HUES48 (cell line): ENCODE results near the gene VPS9D1.
"Not testable (repeated sequence)": the region's sequence is repeated elsewhere in the genome, so short reads cannot be mapped to it uniquely, and the experiment has no call there.

Experiments
- H3K27ac ChIP-seq: one replicate; pipeline ENCODE4 v1.7.0; 2013; ENCODE audit warnings: low read depth, low read length, inconsistent platforms
- H3K27me3 ChIP-seq: 2 replicates; pipeline ENCODE4 v1.6.1; 2013; ENCODE audit warnings: mild to moderate bottlenecking, low read length; ENCODE audit not compliant: control insufficient read depth, insufficient read depth
- H3K36me3 ChIP-seq: 2 replicates; pipeline ENCODE4 v1.6.1; 2013; ENCODE audit warnings: low read length; ENCODE audit not compliant: control insufficient read depth, insufficient read depth
- H3K4me1 ChIP-seq: 2 replicates; pipeline ENCODE4 v1.6.1; 2013; ENCODE audit warnings: mild to moderate bottlenecking, low read length; ENCODE audit not compliant: control insufficient read depth, insufficient read depth
- H3K4me3 ChIP-seq: 2 replicates; pipeline ENCODE4 v1.5.1; 2013; ENCODE audit warnings: mild to moderate bottlenecking, low read depth, low read length
- H3K9ac ChIP-seq: 2 replicates; pipeline ENCODE4 v1.6.1; 2013; ENCODE audit warnings: mild to moderate bottlenecking, low read depth, low read length, moderate library complexity
- H3K9me3 ChIP-seq: 2 replicates; pipeline ENCODE4 v1.6.1; 2013; ENCODE audit warnings: low read length; ENCODE audit not compliant: control insufficient read depth, insufficient read depth

The VPS9D1 gene

DNA sequence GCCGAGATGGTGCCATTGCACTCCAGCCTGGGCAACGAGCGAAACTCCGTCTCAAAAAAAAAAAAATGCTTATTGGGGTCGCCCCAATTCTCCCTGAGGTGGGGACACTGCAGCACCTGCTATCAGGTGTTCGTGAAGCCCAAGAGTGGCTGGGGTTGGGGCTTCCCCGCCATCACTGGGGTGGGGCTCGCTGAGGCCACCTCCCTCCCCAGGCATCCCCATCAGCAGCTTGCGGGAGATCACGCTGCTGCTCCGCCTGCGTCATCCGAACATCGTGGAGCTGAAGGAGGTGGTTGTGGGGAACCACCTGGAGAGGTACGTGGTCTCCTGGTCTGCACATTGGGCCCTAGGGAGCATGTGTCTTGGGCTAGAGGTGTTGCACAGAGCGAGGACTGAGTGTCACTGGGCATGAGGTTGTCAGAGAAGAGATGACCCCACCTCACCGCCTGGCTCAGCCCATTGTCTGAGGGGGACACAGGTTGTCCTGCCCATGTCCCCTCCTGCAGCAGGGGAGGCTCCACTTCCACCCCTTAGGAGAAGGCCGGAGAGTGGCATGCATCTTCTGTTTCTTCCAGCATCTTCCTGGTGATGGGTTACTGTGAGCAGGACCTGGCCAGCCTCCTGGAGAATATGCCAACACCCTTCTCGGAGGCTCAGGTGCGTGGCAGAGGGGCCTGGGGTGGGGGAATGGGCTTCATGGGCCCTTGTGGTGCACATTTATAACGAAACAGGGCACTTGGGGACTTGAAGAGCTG, 29.3 kb downstream of the VPS9D1 start:
- no peaks in the 10 kb centered on the region for H3K27me3 ChIP-seq
- peaks cover 61% of the 10 kb centered on the region for H3K36me3 ChIP-seq
- no peak overlapping the region for H3K27ac ChIP-seq
- H3K9ac ChIP-seq: no peak overlapping the region
- no peaks in the 10 kb centered on the region; the same call in 1 of the 2 replicates for H3K4me1 ChIP-seq
- no peak overlapping the region for H3K4me3 ChIP-seq
- H3K9me3 ChIP-seq: no peaks in the 10 kb centered on the region

DNA sequence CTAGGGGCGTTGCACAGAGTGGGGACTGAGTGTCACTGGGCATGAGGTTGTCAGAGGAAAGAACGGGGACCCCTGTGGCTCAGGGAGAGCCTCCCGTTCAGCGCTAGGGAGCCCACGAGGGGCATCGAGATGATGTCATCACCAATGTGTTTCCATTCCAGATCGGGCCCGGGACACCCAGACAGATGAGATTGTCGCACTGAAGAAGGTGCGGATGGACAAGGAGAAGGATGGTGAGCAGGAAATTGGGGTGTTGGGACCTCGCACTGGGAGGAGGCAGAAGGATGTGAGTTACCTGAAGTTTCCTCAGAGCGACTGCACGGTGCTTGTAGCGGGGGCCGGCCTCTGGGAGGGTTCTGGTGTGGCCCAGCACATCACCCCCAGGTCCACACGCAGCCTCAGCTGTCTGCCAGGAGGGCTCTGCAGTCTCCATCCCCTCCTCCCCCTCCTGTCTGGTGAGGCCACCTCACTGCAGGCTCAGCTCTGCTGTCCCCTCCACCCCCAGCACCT, 30.3 kb downstream of the VPS9D1 start:
- Histone ChIP-seq H3K4me1 (no peaks in the 10 kb centered on the region; the same call in 1 of the 2 replicates), H3K9me3 (peaks cover 5% of the 10 kb centered on the region), H3K4me3 (no peak overlapping the region), H3K9ac (no peak overlapping the region), H3K27me3 (no peaks in the 10 kb centered on the region), H3K27ac (no peak overlapping the region), H3K36me3 (peaks cover 51% of the 10 kb centered on the region)

DNA sequence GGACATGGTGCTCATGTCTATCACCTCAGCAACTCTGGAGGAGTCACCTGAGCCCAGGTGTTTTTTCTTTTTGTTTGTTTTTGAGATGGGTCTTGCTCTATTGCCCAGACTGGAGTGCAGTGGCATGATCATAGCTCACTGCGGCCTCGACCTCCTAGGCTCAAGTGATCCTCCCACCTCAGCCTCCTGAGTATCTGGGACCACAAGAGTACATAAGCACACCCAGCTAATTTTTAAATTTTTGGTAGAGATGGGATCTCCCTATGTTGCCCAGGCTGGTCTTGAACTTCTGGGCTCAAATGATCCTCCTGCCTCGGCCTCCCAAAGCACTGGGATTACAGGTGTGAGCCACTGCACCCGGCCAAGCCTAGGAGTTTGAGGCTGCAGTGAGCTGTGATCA, 31.1 kb downstream of the VPS9D1 start:
- not testable (repeated sequence) for H3K9me3 ChIP-seq, H3K27ac ChIP-seq, H3K4me3 ChIP-seq, H3K27me3 ChIP-seq, H3K9ac ChIP-seq, H3K4me1 ChIP-seq
- peaks cover 45% of the 10 kb centered on the region for H3K36me3 ChIP-seq

- peaks cover 14% of the 10 kb centered on the region for H3K9me3 ChIP-seq
- H3K4me3 ChIP-seq: no peak overlapping the region
- no peak overlapping the region for H3K27ac ChIP-seq
- peaks cover 43% of the 10 kb centered on the region for H3K36me3 ChIP-seq
- H3K27me3 ChIP-seq: no peaks in the 10 kb centered on the region
- no peaks in the 10 kb centered on the region; the same call in 1 of the 2 replicates for H3K4me1 ChIP-seq
- no peak overlapping the region for H3K9ac ChIP-seq
These were observed 31.6 kb downstream of the VPS9D1 start for GRCh38 chr16:89689142-89689541.

DNA sequence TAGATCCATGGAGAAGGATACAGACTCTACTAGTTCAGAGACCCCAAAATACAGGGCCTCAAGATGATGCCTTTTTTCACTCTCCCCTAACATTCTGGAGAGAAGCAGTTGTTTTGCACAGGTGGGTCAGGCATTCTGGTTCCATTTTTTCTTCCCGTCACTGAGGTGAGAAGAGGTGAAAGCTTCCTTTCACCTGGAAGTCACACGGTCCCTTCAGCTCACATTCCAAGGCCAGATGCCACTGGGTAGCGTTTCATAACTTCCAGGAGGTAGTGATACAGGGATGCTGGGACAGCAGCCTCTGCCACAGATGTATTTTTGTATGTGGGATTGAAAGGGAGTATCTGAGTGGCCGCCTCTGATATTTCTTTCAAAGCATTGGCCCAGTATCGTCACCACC, 32.3 kb downstream of the VPS9D1 start:
- Histone ChIP-seq H3K9ac (no peak overlapping the region), H3K4me1 (no peaks in the 10 kb centered on the region; the same call in 1 of the 2 replicates), H3K9me3 (peaks cover 17% of the 10 kb centered on the region), H3K27me3 (no peaks in the 10 kb centered on the region), H3K4me3 (no peak overlapping the region), H3K36me3 (peaks cover 35% of the 10 kb centered on the region), H3K27ac (no peak overlapping the region)

DNA sequence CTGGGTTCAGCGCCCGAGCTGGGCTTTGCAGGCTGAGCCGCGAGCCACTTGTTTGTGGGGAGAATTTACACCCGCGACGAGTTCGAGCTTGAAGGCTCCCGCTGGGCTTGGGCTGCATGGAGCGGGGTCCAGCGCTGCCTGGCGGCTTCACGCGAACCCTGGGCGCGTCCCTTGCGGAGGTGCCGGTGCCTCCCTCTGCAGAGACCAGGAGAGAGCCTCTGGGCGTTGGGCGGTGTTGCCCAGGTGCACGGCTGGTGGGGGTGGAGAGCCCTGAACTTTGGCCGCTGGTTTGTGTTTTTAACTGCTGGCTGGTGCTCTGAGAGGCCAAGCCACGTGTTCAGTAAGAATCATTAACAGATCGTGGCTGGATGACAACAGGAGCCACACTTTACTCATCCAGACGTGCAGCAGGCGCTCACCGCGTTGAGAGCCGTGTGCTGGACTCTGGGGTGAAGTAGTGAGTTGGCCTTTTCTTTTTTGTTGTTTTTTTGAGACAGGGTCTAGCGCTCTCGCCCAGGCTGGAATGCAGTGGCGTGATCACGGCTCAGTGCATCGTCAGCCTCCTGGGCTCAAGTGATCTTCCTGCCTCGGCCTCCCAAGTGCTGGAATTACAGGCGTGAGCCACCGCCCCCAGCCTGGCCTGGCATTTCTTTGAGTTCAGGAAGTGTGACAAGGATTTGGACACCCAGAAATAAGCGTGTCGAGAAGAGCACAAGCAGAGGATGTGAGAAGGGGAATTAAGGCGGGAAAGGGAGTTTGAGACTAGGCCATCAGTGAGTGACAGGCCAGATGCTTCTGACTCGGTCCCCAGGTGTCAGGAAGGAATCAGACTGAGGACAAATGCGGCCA, 33.4 kb downstream of the VPS9D1 start:
- H3K27ac ChIP-seq: peak overlapping the region; percentile 94
- H3K36me3 ChIP-seq: peaks cover 31% of the 10 kb centered on the region

GRCh38 chr16:89686520-89687091, 34.1 kb downstream of the VPS9D1 start, which contains the start of gene CDK10:
TSS of gene CDK10 (plus strand) at chr16:89686689. CDS start at chr16:89686711, 22 bp downstream.
- Histone ChIP-seq H3K4me3 (peak within 1 kb of the TSS; percentile 71), H3K9ac (peak within 1 kb of the TSS; percentile 68), H3K9me3 (peaks cover 24% of the 10 kb centered on the region), H3K4me1 (no peaks in the 10 kb centered on the region; the same call in 1 of the 2 replicates), H3K27ac (peak within 1 kb of the TSS; percentile 94), H3K36me3 (peaks cover 24% of the 10 kb centered on the region), H3K27me3 (no peaks in the 10 kb centered on the region)

More for the DNA sequence above, 33.4 kb downstream of the VPS9D1 start:
- peak overlapping the region; percentile 71 for H3K4me3 ChIP-seq
- H3K4me1 ChIP-seq: no peaks in the 10 kb centered on the region; the same call in 1 of the 2 replicates
- peak overlapping the region; percentile 68 for H3K9ac ChIP-seq
- no peaks in the 10 kb centered on the region for H3K27me3 ChIP-seq
- peaks cover 21% of the 10 kb centered on the region for H3K9me3 ChIP-seq

DNA sequence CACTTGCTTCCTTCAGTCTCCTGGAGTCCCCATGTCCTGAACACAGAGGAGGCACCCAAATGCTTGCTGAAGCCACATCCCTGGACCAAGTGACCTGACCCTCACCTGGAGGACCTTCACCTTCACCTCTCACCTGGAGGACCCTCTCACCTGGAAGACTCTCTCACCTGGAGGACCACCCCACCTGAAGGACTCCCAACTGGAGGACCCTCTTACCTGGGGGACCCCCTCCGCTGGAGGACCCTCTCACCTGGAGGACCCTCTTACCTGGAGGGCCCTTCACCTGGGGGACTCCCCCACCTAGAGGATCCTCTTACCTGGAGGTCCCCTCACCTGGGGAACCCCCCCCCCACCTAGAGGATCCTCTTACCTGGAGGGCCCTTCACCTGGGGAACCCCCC, 34.8 kb downstream of the VPS9D1 start:
- Histone ChIP-seq H3K9ac (no peak overlapping the region), H3K27me3 (no peaks in the 10 kb centered on the region), H3K27ac (no peak overlapping the region), H3K9me3 (peaks cover 29% of the 10 kb centered on the region), H3K4me1 (no peaks in the 10 kb centered on the region; the same call in 1 of the 2 replicates), H3K36me3 (peaks cover 19% of the 10 kb centered on the region; the same call in 1 of the 2 replicates), H3K4me3 (no peak overlapping the region)

- Histone ChIP-seq H3K9ac (no peak overlapping the region), H3K4me1 (no peaks in the 10 kb centered on the region), H3K27ac (no peak overlapping the region), H3K27me3 (no peaks in the 10 kb centered on the region), H3K9me3 (peaks cover 28% of the 10 kb centered on the region), H3K4me3 (no peak overlapping the region), H3K36me3 (0 out of 2 replicates have a peak, but pooled peaks cover 3% of the 10 kb centered on the region)
These were observed 42.4 kb downstream of the VPS9D1 start for GRCh38 chr16:89678258-89678657.

DNA sequence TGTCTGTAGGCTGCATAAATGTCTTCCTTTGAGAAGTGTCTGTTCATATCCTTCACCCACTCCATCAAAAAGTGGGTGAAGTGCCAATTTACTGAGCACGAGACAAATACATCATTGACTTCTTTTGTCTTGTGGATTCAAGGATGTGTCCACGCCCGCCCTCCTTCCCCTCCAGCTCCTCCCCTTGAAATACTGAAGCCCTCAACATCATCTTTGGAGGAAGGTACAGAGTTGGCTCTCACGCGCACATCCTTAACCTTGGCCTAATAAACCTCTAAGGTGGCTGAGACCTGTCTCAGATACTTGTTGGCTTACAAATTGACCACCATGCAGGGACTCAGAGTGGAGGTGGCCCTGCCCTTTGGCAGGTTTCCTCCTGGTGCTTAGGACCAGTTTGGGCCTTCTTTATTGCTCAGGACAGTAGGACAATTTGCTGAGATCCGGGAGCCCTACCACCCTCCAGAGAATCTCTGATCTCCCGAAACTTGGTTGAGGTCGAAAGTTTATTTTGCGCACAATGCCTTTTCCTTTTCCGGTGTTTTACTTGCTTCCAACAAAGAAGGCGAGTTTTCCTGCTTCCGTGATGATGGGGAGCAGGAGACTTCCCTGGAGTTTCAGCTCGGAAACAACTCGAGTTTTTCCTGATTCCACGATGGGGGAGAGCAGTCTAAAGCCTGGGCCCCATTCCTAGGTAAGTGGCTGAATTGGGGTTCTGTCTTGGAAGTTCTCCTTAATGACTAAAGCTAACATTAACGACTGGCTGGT, 48.3 kb downstream of the VPS9D1 start:
- H3K27ac ChIP-seq: no peak overlapping the region
- no peaks in the 10 kb centered on the region for H3K4me1 ChIP-seq
- peaks cover 4% of the 10 kb centered on the region for H3K9me3 ChIP-seq
- H3K4me3 ChIP-seq: no peak overlapping the region
- H3K36me3 ChIP-seq: no peaks in the 10 kb centered on the region
- H3K9ac ChIP-seq: no peak overlapping the region
- H3K27me3 ChIP-seq: no peaks in the 10 kb centered on the region
